Activated naive CD4-positive, alpha-beta T cell treated with anti-CD3 and anti-CD28 coated beads, Interleukin-2, amount 50 U/mL, for 72 hours (primary cell): ENCODE measurements around the gene CEP89. TPM values are rescaled to one million over a fixed set of nuclear protein-coding genes. Genes with fewer than 3 reads are reported as not detected.
A peak's percentile ranks its signal among the peaks of the same experiment; 100 is the strongest.
"Not testable (repeated sequence)": the region's sequence is repeated elsewhere in the genome, so short reads cannot be mapped to it uniquely, and the experiment has no call there.

ENCODE experiments used
- ATAC-seq, 2 donors: fragments of 150-1000 bp; cut with Tn5 transposase; 2 replicates each; pipeline ENCODE4 v1.10.0; 2021; ENCODE audit warnings: mild to moderate bottlenecking in 2 of 2, moderate library complexity in 2 of 2
- DNase-seq, 2 donors: peaks; one replicate each; pipeline ENCODE4 v3.0.0; 2021 to 2022; ENCODE audit warnings: low spot score in 2 of 2
- H3K27ac Mint-ChIP-seq, 2 donors: one replicate each; pipeline ENCODE4 v1.8.0; 2022; ENCODE audit warnings: mild to moderate bottlenecking in 2 of 2, mixed read lengths in 2 of 2
- H3K36me3 Mint-ChIP-seq, 2 donors: one replicate each; pipeline ENCODE4 v1.8.0; 2022; ENCODE audit warnings: mixed read lengths in 2 of 2
- H3K9me3 Mint-ChIP-seq, 2 donors: one replicate each; pipeline ENCODE4 v1.8.0; 2022; ENCODE audit warnings: mixed read lengths in 2 of 2
- total RNA-seq, 2 donors: library from RNA; stranded (reverse); gene quantifications; one replicate each; pipeline ENCODE4 v1.2.3, GENCODE V29; 2022

Gene CEP89
- total RNA-seq, 2 donors from 2014 or later: 15.3 to 21.3 TPM

- H3K27ac Mint-ChIP-seq: no peak overlapping the region
- peaks cover 0 to 8% of the 10 kb centered on the region in 2 donors for H3K36me3 Mint-ChIP-seq
- no peaks in the 10 kb centered on the region for H3K9me3 Mint-ChIP-seq
- ATAC-seq (no peak), DNase-seq (no peak)
Observed at GRCh38 chr19:32977280-32977679, 5.5 kb upstream of the CEP89 start.

- DNase-seq: peak in 1 of 2 donors; percentile 79
- no peaks in the 10 kb centered on the region for H3K9me3 Mint-ChIP-seq
- peaks cover 6 to 13% of the 10 kb centered on the region in 2 donors for H3K36me3 Mint-ChIP-seq
- ATAC-seq: no peak
- H3K27ac Mint-ChIP-seq: no peak overlapping the region
Observed at GRCh38 chr19:32976223-32976805, 4.6 kb upstream of the CEP89 start.

GRCh38 chr19:32971012-32971595 lies 654 bp downstream of the CEP89 start:
- H3K27ac Mint-ChIP-seq: peak overlapping the region; percentile 85 to 98
- peak in 1 of 2 donors; percentile 2 for DNase-seq

GRCh38 chr19:32969549-32969948 lies 2.2 kb downstream of the CEP89 start:
- ATAC-seq (no peak), DNase-seq (no peak)
- Mint-ChIP-seq H3K9me3 (no peaks in the 10 kb centered on the region), H3K27ac (peak overlapping the region in 1 of 2 donors; percentile 12), H3K36me3 (peaks cover 10% of the 10 kb centered on the region in 2 donors)

More at GRCh38 chr19:32971012-32971595, 654 bp downstream of the CEP89 start:
- Mint-ChIP-seq H3K36me3 (peaks cover 10 to 14% of the 10 kb centered on the region in 2 donors), H3K9me3 (no peaks in the 10 kb centered on the region)
- no peak for ATAC-seq

- Mint-ChIP-seq H3K36me3 (peaks cover 13 to 14% of the 10 kb centered on the region in 2 donors), H3K27ac (no peak overlapping the region), H3K9me3 (no peaks in the 10 kb centered on the region)
- ATAC-seq (no peak), DNase-seq (no peak)
Observed at GRCh38 chr19:32966750-32967149, 5.0 kb downstream of the CEP89 start.

GRCh38 chr19:32945260-32945659 lies 26.5 kb downstream of the CEP89 start:
- Mint-ChIP-seq H3K36me3 (peaks cover 27 to 32% of the 10 kb centered on the region in 2 donors), H3K9me3 (no peaks in the 10 kb centered on the region), H3K27ac (no peak overlapping the region)
- DNase-seq: no peak
- no peak for ATAC-seq

GRCh38 chr19:32941273-32941672 lies 30.5 kb downstream of the CEP89 start:
- not testable (repeated sequence) for ATAC-seq, DNase-seq, H3K9me3 Mint-ChIP-seq, H3K27ac Mint-ChIP-seq
- peaks cover 10 to 13% of the 10 kb centered on the region in 2 donors for H3K36me3 Mint-ChIP-seq

GRCh38 chr19:32936065-32936464 lies 35.7 kb downstream of the CEP89 start:
- Mint-ChIP-seq H3K27ac (no peak overlapping the region), H3K9me3 (no peaks in the 10 kb centered on the region), H3K36me3 (peaks cover 0 to 6% of the 10 kb centered on the region in 2 donors)
- no peak for ATAC-seq
- DNase-seq: no peak

- Mint-ChIP-seq H3K36me3 (peaks cover 4 to 6% of the 10 kb centered on the region in 2 donors), H3K27ac (no peak overlapping the region)
- ATAC-seq: no peak
Observed at GRCh38 chr19:32935629-32936028, 36.1 kb downstream of the CEP89 start.

GRCh38 chr19:32933571-32933970 lies 38.2 kb downstream of the CEP89 start:
- DNase-seq: no peak
- H3K9me3 Mint-ChIP-seq: peaks cover 3 to 6% of the 10 kb centered on the region in 2 donors
- no peak for ATAC-seq
- H3K36me3 Mint-ChIP-seq: peaks cover 18 to 24% of the 10 kb centered on the region in 2 donors
- peak overlapping the region; percentile 61 to 75 for H3K27ac Mint-ChIP-seq

More at GRCh38 chr19:32935629-32936028, 36.1 kb downstream of the CEP89 start:
- DNase-seq: no peak
- H3K9me3 Mint-ChIP-seq: no peaks in the 10 kb centered on the region

- DNase-seq: no peak
- no peak for ATAC-seq
- Mint-ChIP-seq H3K9me3 (peaks cover 9 to 11% of the 10 kb centered on the region in 2 donors), H3K36me3 (peaks cover 18 to 31% of the 10 kb centered on the region in 2 donors), H3K27ac (no peak overlapping the region)
Observed at GRCh38 chr19:32930567-32930966, 41.2 kb downstream of the CEP89 start.

- peaks cover 18 to 31% of the 10 kb centered on the region in 2 donors for H3K36me3 Mint-ChIP-seq
Observed at GRCh38 chr19:32928806-32929205, 43.0 kb downstream of the CEP89 start.

GRCh38 chr19:32924200-32924599 lies 47.6 kb downstream of the CEP89 start:
- no peak overlapping the region for H3K27ac Mint-ChIP-seq
- H3K9me3 Mint-ChIP-seq: peaks cover 9 to 11% of the 10 kb centered on the region in 2 donors
- DNase-seq (no peak), ATAC-seq (no peak)
- H3K36me3 Mint-ChIP-seq: peaks cover 12 to 19% of the 10 kb centered on the region in 2 donors

More at GRCh38 chr19:32928806-32929205, 43.0 kb downstream of the CEP89 start:
- H3K27ac Mint-ChIP-seq: no peak overlapping the region
- DNase-seq (no peak), ATAC-seq (no peak)
- H3K9me3 Mint-ChIP-seq: peaks cover 9 to 11% of the 10 kb centered on the region in 2 donors

- Mint-ChIP-seq H3K36me3 (peaks cover 0 to 6% of the 10 kb centered on the region in 2 donors), H3K27ac (peak overlapping the region in 1 of 2 donors; percentile 59), H3K9me3 (no peaks in the 10 kb centered on the region)
- ATAC-seq: peak in 1 of 2 donors; percentile 89
- no peak for DNase-seq
Observed at GRCh38 chr19:32921624-32922023, 50.1 kb downstream of the CEP89 start.

- DNase-seq: no peak
- no peaks in the 10 kb centered on the region for H3K9me3 Mint-ChIP-seq
- H3K36me3 Mint-ChIP-seq: peaks cover 0 to 6% of the 10 kb centered on the region in 2 donors
- peak overlapping the region in 1 of 2 donors; percentile 24 for H3K27ac Mint-ChIP-seq
- ATAC-seq: no peak
Observed at GRCh38 chr19:32919365-32919764, 52.4 kb downstream of the CEP89 start.

GRCh38 chr19:32917616-32917996 lies 54.2 kb downstream of the CEP89 start:
- DNase-seq (no peak), ATAC-seq (no peak)
- Mint-ChIP-seq H3K36me3 (peaks cover 0 to 6% of the 10 kb centered on the region in 2 donors), H3K9me3 (no peaks in the 10 kb centered on the region), H3K27ac (no peak overlapping the region)

GRCh38 chr19:32916969-32917615 lies 54.7 kb downstream of the CEP89 start:
- no peak for DNase-seq
- H3K36me3 Mint-ChIP-seq: peaks cover 0 to 5% of the 10 kb centered on the region in 2 donors
- no peak overlapping the region for H3K27ac Mint-ChIP-seq
- no peaks in the 10 kb centered on the region for H3K9me3 Mint-ChIP-seq
- no peak for ATAC-seq
